T47D (cell line): ENCODE measurements around the gene MSX1.

Experiments used
- DNase-seq, 2 experiments: peaks; one replicate each; pipeline versions ENCODE4 v3.0.0 to v3.0.0-alpha.2; 2011 to 2012; ENCODE audit warnings: low read depth in 1 of 2, low spot score in 1 of 2
- JUND ChIP-seq: IDR thresholded peaks from 2 replicates; pipeline ENCODE4 v1.6.1; 2012; ENCODE audit warnings: low read depth
- in situ Hi-C: cut with HindIII; loops from 2 replicates; pipeline ENCODE4 v1.10.0; 2016; ENCODE audit warnings: low sequenced_read_pairs, low pct_unique_long_range_greater_than_20kb

Gene MSX1

DNA sequence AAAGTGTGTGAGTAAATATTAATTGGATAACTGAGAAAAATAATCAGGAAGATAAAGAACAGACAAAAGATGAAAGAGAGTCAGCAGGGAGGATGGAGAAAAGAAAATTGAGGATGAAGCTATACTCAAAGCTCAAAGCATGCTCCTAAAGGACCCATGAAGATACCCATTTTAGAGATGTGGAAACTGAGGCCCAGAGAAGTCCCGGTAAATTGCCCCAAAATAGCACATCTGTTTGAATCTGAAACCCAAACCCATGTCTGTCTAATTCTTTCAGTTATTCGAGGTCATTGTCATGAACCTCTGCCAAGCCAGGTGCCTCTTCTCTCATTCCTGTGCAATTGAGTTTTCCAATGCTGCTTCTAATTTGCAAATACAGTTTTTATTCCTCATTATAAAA lies 29.6 kb upstream of the MSX1 start:
- in situ Hi-C loops = no loop called here
- no peak for TF ChIP-seq JUND
- DNase-seq = no peak

DNA sequence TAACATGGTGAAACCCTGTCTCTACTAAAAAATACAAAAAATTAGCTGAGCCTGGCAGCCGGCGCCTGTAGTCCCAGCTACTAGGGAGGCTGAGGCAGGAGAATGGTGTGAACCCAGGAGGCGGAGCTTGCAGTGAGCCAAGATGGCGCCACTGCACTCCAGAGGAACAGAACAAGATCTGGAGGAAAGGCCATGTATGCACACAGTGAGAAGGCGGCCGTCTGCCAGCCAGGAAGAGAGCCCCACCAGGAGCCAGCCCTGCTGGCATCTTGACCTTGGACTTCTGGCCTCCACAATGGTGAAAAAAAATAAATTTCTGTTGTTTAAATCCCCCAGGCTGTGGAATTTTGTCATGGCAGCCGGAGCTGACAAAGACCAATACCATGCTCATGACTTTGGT lies 28.2 kb upstream of the MSX1 start:
- TF ChIP-seq JUND = no peak
- no peak for DNase-seq
- in situ Hi-C loops = no loop called here

DNA sequence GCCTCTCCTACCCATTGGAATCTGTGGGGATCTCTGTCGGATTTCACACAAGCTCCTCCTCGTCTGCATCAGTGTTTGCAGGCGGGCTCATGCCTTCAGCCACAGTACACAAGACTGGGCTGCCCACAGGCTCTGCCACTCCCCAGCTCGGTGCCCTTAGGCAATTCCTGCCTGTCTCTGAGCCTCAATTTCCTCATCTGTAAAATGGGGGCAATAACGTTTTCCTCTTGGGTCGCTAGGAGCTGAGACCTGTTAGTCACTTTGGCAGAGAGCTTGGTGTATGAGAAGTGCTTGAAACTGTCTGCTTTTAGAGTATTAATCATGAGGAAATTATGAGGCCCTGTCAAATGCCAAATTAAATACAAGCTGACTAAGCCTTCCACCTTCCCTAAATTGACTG lies 27.6 kb upstream of the MSX1 start:
- in situ Hi-C loops = no loop called here
- no peak for DNase-seq
- no peak for TF ChIP-seq JUND

DNA sequence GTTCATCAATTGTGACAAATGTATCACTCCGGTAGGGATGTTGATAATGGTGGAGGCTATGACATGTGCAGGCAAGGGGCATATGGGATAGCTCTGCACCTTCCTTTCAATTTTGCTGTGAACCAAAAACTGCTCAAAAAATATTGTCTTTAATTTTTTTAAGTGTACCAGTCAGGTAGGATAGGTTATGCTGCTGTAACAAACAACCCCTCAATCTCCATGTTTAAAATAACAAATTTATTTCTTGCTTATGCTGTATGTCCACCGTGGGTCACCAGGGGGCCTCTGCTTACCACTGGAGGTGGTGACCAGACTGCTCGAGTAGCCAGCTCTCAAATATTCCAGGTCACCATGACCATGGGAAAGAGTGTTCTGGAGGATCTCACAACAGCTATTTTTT lies 23.4 kb upstream of the MSX1 start:
- no peak for TF ChIP-seq JUND
- DNase-seq = peak in 1 of 2 experiments; percentile 56
- in situ Hi-C loops = no loop called here

DNA sequence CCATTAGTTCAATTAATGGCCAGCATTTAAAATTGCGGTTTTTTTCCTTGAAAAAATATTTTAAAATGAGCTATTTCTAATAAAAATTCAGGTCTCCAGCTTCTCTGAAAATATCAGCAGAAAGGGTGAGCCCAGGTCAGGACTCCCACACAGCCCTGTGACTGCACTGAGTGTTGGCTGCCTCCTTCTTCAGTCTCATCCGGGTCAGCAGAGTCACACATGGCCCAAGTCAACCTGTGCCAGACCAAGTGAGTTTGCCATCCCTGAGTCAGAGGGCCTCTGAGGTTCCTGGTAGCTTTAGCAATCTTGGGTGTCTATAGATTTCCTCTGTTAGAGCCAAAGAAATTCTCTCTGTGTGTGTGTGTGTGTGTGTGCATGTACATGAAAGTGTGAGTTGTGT lies 22.1 kb upstream of the MSX1 start:
- DNase-seq = no peak
- TF ChIP-seq JUND = no peak
- in situ Hi-C loops = no loop called here

DNA sequence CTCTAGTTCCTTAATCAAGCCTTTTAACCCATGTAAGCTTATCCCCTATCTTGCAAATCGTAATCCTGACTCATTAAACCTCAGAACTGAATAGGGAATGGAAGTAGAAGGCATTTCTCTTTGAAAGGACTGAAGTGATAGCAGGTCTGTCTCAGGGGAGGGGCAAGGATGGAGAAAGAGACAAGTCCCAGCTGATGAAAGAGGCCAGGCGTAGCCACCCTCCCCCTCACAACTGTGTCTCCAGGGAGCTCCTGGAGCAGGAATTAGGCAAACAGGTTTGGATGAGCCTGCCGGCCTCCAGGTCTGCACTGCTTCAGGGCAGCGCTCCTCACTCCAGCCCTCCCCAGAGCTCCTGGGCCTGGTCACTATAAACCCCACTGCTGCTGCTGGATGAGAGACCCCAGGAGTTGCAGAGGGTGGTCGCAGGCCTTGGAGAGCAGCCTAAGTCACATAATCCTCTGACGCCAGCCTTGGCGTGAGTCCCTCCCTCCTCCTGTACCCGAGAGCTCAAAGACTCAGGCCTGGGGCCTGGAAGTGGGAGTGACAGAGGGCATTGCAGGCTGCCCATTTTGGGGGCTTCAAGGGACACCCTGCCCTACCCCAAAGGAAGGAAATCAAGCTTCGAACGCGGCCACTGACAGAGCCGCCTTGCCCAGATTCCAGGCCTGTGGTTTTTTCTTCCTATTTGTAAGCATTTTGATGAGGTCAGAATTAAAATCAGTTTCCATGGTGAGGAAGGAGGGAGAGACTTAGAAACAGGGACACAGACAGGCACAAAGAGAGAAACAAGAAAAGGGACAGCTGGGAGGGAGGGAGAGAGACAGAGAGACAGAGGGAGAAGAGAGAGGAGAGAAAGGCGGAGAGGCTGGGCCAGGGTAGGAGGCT lies 21.2 kb upstream of the MSX1 start:
- TF ChIP-seq JUND = no peak
- no peak for DNase-seq
- in situ Hi-C loops = no loop called here

DNA sequence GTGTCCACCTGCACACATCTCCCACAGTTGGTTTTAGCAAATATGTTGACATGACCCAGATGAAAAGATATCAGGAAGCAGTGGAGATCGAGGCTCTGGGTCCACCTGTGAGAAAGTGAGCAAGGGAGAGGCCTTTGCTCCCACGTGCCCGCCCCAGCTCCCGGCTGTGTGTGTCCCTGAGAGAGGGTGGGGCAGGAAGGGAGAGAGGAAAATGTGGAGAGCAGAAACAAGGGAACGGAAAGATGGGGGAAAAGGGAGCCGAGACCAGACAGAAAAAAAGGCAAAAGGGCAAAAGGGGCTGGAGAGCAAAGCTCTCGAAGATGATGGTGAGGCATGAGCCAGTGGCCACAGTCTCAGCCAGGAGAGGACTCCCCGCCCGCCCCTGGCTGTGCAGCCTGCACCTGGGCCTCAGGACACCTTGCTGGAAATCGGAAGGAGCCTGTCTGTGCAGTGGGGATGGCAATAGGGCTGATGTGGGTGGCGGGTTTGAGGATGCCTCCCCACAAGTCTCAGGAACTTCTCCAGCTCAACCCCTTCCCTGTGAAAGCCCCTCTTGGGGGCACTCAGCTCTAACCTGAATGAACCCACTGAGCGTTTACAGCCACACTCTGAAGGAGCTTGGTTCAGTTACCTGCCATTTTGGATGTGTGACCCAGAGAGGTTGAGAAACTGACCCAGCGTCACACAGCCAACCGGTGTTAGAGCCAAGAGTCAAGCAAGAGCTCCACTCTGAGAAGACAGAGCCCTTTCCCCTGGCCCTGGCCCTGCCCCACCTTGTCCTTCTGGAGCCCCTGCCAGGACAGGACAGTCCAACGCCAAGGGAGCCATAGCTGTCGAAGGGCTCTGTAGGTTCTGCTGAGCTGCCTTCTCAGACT lies 20.3 kb upstream of the MSX1 start:
- in situ Hi-C loops = no loop called here
- TF ChIP-seq JUND = no peak
- DNase-seq = peak in 1 of 2 experiments; percentile 60

DNA sequence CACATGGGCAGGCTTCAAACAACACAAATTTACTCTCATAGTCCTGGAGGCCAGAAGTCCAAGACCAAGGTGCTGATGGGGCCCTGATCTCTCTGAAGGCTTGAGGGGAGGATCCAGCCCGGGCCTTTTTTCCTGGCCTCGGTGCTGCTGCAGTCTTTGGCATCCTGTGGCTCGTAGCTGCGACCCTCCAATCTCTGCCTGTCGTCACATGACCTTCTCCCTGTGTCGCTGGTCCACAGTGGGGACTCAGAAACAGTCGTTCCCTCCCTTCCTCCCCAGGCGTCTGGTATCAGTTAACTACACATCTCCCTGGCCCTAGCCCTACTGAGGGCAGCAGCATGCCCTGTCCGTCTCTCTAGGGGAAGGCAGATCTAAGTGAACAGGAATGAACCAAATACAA lies 19.1 kb upstream of the MSX1 start:
- no peak for DNase-seq
- in situ Hi-C loops = no loop called here
- TF ChIP-seq JUND = no peak

DNA sequence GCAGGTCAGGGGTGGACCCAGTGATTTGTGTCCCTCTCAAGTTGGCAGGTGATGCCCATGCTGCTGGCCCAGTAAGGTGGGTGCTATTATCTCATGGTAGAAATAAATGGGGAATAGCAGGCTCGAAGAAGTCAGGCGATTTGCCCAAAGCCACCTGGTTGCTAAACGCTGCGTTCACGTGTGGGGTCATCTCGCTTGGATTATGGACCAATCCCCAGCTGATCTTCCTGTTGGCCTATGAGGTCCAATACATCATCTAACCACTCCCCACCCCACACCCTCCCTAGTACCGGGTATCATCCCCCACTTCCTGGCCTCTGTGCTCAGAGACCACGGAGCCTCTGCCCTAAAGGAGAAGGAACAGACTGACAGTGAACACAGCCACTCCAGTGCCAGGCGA lies 18.3 kb upstream of the MSX1 start:
- no peak for TF ChIP-seq JUND
- DNase-seq = no peak
- in situ Hi-C loops = no loop called here

DNA sequence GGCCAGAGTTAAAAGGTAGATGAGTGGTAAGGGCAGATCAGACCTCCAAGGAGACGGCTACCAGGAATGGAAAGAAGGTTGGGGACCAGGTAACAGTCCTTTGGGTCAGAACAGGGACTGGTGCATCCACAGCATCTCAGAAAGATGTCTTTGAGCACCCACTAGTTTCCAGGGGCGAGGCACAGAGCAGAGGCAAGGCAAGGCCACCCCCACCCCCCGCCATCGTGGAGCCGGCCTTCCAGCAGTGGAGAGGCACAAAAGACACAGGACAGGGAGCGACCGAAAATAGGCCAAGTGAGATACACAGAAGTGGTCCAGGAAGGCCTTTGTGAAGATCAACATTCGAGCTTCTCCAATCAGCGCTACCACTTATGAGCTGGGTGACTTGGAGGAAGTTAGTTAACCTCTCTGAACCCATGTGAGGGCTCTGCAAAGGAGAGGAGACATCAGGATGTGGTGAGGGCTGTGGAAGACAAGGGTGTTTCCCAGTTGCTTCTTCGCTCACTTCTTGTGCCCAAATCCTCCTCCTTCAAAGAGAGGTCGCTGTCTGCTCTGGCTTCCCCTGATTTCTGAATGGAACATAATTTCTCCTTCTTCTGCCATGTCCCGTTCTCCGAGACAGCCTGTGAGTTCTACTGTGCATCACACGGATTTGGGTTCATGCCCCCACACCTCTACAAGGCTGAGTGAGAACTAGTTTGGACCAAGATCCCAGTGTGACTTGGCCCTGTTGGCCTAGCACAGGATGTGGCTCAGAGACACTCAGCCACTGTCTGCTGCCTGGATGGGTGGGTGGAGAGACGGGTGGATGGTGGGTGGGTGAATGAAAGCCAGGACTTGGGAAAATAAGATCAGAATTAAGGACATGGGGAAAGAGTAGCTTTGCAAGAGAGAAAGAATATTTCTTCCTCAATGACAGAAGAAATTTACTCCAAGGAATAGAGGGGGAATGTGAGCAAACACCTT lies 16.7 kb upstream of the MSX1 start:
- no peak for DNase-seq
- no peak for TF ChIP-seq JUND
- in situ Hi-C loops = no loop called here

DNA sequence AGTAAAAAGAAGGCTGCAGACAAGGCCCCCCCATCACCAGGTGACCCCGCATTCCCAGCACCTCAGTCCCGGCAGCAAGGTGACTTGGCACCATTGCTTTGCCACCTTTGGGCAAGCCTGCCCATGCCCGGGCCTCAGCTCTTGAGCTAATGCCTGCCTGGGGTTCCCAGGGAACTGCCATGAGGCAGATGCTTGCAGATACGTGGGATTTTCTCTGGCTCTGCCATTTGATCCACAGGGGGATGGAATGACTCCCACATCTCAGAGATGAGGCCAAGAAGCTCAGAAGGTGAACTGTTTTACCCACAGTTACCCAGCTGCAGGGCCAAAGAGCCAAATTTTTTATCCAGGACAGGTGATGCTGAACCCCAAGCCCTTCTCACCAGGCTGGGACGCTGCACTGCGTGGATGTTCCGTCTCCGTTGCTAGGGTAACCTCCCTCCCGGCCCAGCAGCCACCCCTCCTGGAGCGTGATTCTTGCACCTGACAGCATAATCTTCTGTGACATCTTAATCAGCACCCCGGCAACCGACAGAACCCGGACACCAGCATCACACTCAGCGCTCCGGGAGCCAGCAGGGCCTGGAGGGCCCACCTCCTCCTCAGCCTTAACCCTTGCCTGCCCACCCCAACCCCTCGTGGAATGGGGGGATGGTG lies 15.7 kb upstream of the MSX1 start:
- TF ChIP-seq JUND = no peak
- in situ Hi-C loops = no loop called here
- DNase-seq = no peak

DNA sequence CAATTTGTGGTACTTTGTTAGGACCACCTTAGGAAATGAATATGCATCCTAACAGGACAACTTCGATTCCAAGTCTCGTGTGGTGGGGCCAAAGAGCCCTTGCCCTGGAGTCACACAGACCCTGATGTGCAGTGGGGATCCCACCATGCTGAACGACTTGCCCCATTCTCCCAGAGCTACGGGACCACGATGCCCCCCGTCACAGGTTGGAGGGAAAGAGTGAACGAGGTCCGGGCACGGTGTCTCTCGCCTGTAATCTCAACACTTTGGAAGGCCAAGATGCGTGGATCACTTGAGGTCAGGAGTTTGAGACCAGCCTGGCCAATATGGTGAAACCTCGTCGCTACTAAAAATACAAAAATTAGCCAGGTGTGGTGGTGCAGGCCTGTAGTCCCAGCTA lies 14.4 kb upstream of the MSX1 start:
- in situ Hi-C loops = no loop called here
- no peak for DNase-seq
- TF ChIP-seq JUND = no peak
